Activated naive CD4-positive, alpha-beta T cell treated with anti-CD3 and anti-CD28 coated beads, Interleukin-2, amount 10 ng/mL, durations not matched to agents 7 days and 5 days (primary cell): ENCODE measurements around the gene OLIG1.

Experiments
- CTCF ChIA-PET: fragments of 350-600 bp; sonication (Branson Sonifier 250); formaldehyde crosslinking; loops from one replicate; lab custom pipeline; 2021; ENCODE audit warnings: antibody characterized with exemption; lab: Charles Lee
- DNase-seq: peaks from one replicate; pipeline ENCODE4 v3.0.0-alpha.2; 2020
- H3K27ac Mint-ChIP-seq: one replicate; pipeline ENCODE4 v1.8.0; 2021; ENCODE audit warnings: mild to moderate bottlenecking, moderate library complexity, mixed read lengths
- H3K27me3 Mint-ChIP-seq: one replicate; pipeline ENCODE4 v1.8.0; 2021; ENCODE audit warnings: mild to moderate bottlenecking, mixed read lengths
- H3K36me3 Mint-ChIP-seq: one replicate; pipeline ENCODE4 v1.8.0; 2021; ENCODE audit warnings: mixed read lengths
- H3K4me1 Mint-ChIP-seq: one replicate; pipeline ENCODE4 v1.8.0; 2021; ENCODE audit warnings: mixed read lengths
- H3K4me3 Mint-ChIP-seq: one replicate; pipeline ENCODE4 v1.8.0; 2021; ENCODE audit warnings: mild to moderate bottlenecking, moderate library complexity, mixed read lengths
- H3K9me3 Mint-ChIP-seq: one replicate; pipeline ENCODE4 v1.8.0; 2021; ENCODE audit warnings: mixed read lengths

Gene OLIG1

GRCh38 chr21:33076600-33077329 lies 6.8 kb downstream of the OLIG1 start:
- peaks cover 76% of the 10 kb centered on the region for H3K27me3 Mint-ChIP-seq
- H3K27ac Mint-ChIP-seq: peak overlapping the region; percentile 39
- H3K9me3 Mint-ChIP-seq: no peaks in the 10 kb centered on the region
- CTCF ChIA-PET: no interaction called here
- no peak overlapping the region for H3K4me3 Mint-ChIP-seq
- no peak for DNase-seq
- peaks cover 9% of the 10 kb centered on the region for H3K4me1 Mint-ChIP-seq
- H3K36me3 Mint-ChIP-seq: no peaks in the 10 kb centered on the region

- peaks cover 5% of the 10 kb centered on the region for H3K4me1 Mint-ChIP-seq
- H3K27me3 Mint-ChIP-seq: peaks cover 55% of the 10 kb centered on the region
- no peak overlapping the region for H3K4me3 Mint-ChIP-seq
- DNase-seq: no peak
- H3K9me3 Mint-ChIP-seq: no peaks in the 10 kb centered on the region
- CTCF ChIA-PET: interaction anchor here (0.6 kb wide), 1 partner anchor 119 kb away, joined by 3 read pairs; no protein-coding TSS in a partner anchor
- no peaks in the 10 kb centered on the region for H3K36me3 Mint-ChIP-seq
- H3K27ac Mint-ChIP-seq: no peak overlapping the region
These were observed 9.1 kb downstream of the OLIG1 start for GRCh38 chr21:33078907-33079582.

- Mint-ChIP-seq H3K4me1 (peaks cover 5% of the 10 kb centered on the region), H3K4me3 (no peak overlapping the region), H3K36me3 (no peaks in the 10 kb centered on the region), H3K27me3 (peaks cover 46% of the 10 kb centered on the region), H3K27ac (no peak overlapping the region), H3K9me3 (no peaks in the 10 kb centered on the region)
- CTCF ChIA-PET: no interaction called here
- DNase-seq: no peak
These were observed 10.4 kb downstream of the OLIG1 start for GRCh38 chr21:33080376-33080775.

GRCh38 chr21:33080776-33081175 lies 10.8 kb downstream of the OLIG1 start:
- H3K27me3 Mint-ChIP-seq: peaks cover 46% of the 10 kb centered on the region
- peaks cover 5% of the 10 kb centered on the region for H3K4me1 Mint-ChIP-seq
- no peak overlapping the region for H3K4me3 Mint-ChIP-seq
- no peaks in the 10 kb centered on the region for H3K36me3 Mint-ChIP-seq
- CTCF ChIA-PET: no interaction called here
- H3K9me3 Mint-ChIP-seq: no peaks in the 10 kb centered on the region
- H3K27ac Mint-ChIP-seq: no peak overlapping the region
- no peak for DNase-seq

- Mint-ChIP-seq H3K36me3 (no peaks in the 10 kb centered on the region), H3K27me3 (peaks cover 36% of the 10 kb centered on the region), H3K9me3 (no peaks in the 10 kb centered on the region), H3K4me1 (no peaks in the 10 kb centered on the region), H3K27ac (no peak overlapping the region), H3K4me3 (no peak overlapping the region)
- CTCF ChIA-PET: interaction anchor here (1.1 to 1.3 kb wide), 2 partner anchors 39 to 148 kb away, joined by 3 read pairs; no protein-coding TSS in a partner anchor
- no peak for DNase-seq
These were observed 18.4 kb downstream of the OLIG1 start for GRCh38 chr21:33088384-33088783.

- H3K4me3 Mint-ChIP-seq: no peak overlapping the region
- H3K9me3 Mint-ChIP-seq: no peaks in the 10 kb centered on the region
- CTCF ChIA-PET: interaction anchor here (1.1 to 1.3 kb wide), 2 partner anchors 38 to 150 kb away, joined by 3 read pairs; no protein-coding TSS in a partner anchor
- H3K27ac Mint-ChIP-seq: no peak overlapping the region
- DNase-seq: no peak
- H3K4me1 Mint-ChIP-seq: no peaks in the 10 kb centered on the region
- no peaks in the 10 kb centered on the region for H3K36me3 Mint-ChIP-seq
- peaks cover 35% of the 10 kb centered on the region for H3K27me3 Mint-ChIP-seq
These were observed 19.6 kb downstream of the OLIG1 start for GRCh38 chr21:33089395-33090119.

- Mint-ChIP-seq H3K36me3 (no peaks in the 10 kb centered on the region), H3K9me3 (no peaks in the 10 kb centered on the region), H3K27ac (no peak overlapping the region), H3K27me3 (peaks cover 36% of the 10 kb centered on the region), H3K4me3 (no peak overlapping the region), H3K4me1 (no peaks in the 10 kb centered on the region)
- CTCF ChIA-PET: no interaction called here
- DNase-seq: no peak
These were observed 26.5 kb downstream of the OLIG1 start for GRCh38 chr21:33096426-33096825.

GRCh38 chr21:33099131-33099530 lies 29.2 kb downstream of the OLIG1 start:
- CTCF ChIA-PET: no interaction called here
- no peak for DNase-seq
- H3K27ac Mint-ChIP-seq: no peak overlapping the region
- no peaks in the 10 kb centered on the region for H3K9me3 Mint-ChIP-seq
- peaks cover 47% of the 10 kb centered on the region for H3K27me3 Mint-ChIP-seq
- no peaks in the 10 kb centered on the region for H3K36me3 Mint-ChIP-seq
- H3K4me3 Mint-ChIP-seq: no peak overlapping the region
- H3K4me1 Mint-ChIP-seq: no peaks in the 10 kb centered on the region

GRCh38 chr21:33101300-33101911 lies 31.5 kb downstream of the OLIG1 start:
- H3K36me3 Mint-ChIP-seq: no peaks in the 10 kb centered on the region
- CTCF ChIA-PET: interaction anchor here (0.5 kb wide), 1 partner anchor 330 kb away, joined by 3 read pairs; the partner anchor contains the start of gene PAXBP1
- H3K27ac Mint-ChIP-seq: no peak overlapping the region
- H3K4me1 Mint-ChIP-seq: no peaks in the 10 kb centered on the region
- no peak for DNase-seq
- H3K9me3 Mint-ChIP-seq: no peaks in the 10 kb centered on the region
- peaks cover 58% of the 10 kb centered on the region for H3K27me3 Mint-ChIP-seq
- H3K4me3 Mint-ChIP-seq: no peak overlapping the region

- peaks cover 61% of the 10 kb centered on the region for H3K27me3 Mint-ChIP-seq
- no peak overlapping the region for H3K27ac Mint-ChIP-seq
- no peaks in the 10 kb centered on the region for H3K36me3 Mint-ChIP-seq
- H3K9me3 Mint-ChIP-seq: no peaks in the 10 kb centered on the region
- CTCF ChIA-PET: interaction anchor here (1.2 kb wide), 1 partner anchor 157 kb away, joined by 3 read pairs; no protein-coding TSS in a partner anchor
- DNase-seq: no peak
- no peak overlapping the region for H3K4me3 Mint-ChIP-seq
- peaks cover 8% of the 10 kb centered on the region for H3K4me1 Mint-ChIP-seq
These were observed 35.1 kb downstream of the OLIG1 start for GRCh38 chr21:33105088-33105487.

- Mint-ChIP-seq H3K9me3 (no peaks in the 10 kb centered on the region), H3K4me1 (peaks cover 12% of the 10 kb centered on the region), H3K36me3 (no peaks in the 10 kb centered on the region), H3K27me3 (peaks cover 84% of the 10 kb centered on the region), H3K4me3 (no peak overlapping the region), H3K27ac (no peak overlapping the region)
- CTCF ChIA-PET: no interaction called here
- DNase-seq: no peak
These were observed 38.3 kb downstream of the OLIG1 start for GRCh38 chr21:33108228-33108627.

GRCh38 chr21:33109574-33110339 lies 39.8 kb downstream of the OLIG1 start:
- peaks cover 12% of the 10 kb centered on the region for H3K4me1 Mint-ChIP-seq
- DNase-seq: peak; percentile 45
- peak overlapping the region; percentile 21 for H3K4me3 Mint-ChIP-seq
- CTCF ChIA-PET: no interaction called here
- H3K9me3 Mint-ChIP-seq: no peaks in the 10 kb centered on the region
- H3K27me3 Mint-ChIP-seq: peaks cover 78% of the 10 kb centered on the region
- no peak overlapping the region for H3K27ac Mint-ChIP-seq
- H3K36me3 Mint-ChIP-seq: no peaks in the 10 kb centered on the region

GRCh38 chr21:33110340-33110715 lies 40.4 kb downstream of the OLIG1 start:
- DNase-seq: no peak
- Mint-ChIP-seq H3K36me3 (no peaks in the 10 kb centered on the region), H3K9me3 (no peaks in the 10 kb centered on the region), H3K4me1 (peaks cover 12% of the 10 kb centered on the region), H3K27ac (no peak overlapping the region), H3K27me3 (peaks cover 77% of the 10 kb centered on the region), H3K4me3 (no peak overlapping the region)
- CTCF ChIA-PET: no interaction called here
